Lower leg skin (tissue), 3 donors: ENCODE results near the gene SLC5A10.

Experiments used
- CTCF ChIP-seq, 3 donors: fragments of 450-650 bp; IDR thresholded peaks; one replicate each; pipeline ENCODE4 v1.5.1; 2016; ENCODE audit warnings: antibody characterized with exemption in 3 of 3, mild to moderate bottlenecking in 3 of 3, moderate library complexity in 2 of 3
- POLR2A ChIP-seq, 2 donors: fragments of 450-650 bp; IDR thresholded peaks; one replicate each; pipeline ENCODE4 v1.6.1; 2016 to 2017; ENCODE audit warnings: antibody characterized with exemption in 2 of 2, mild to moderate bottlenecking in 1 of 2, moderate library complexity in 1 of 2

- TF ChIP-seq CTCF (IDR thresholded peaks at IDR 0.05) = no peak
- no peak for TF ChIP-seq POLR2A (IDR thresholded peaks at IDR 0.05)
Measured at GRCh38 chr17:19003543-19004420, 51.8 kb downstream of the SLC5A10 start.
